Measurements from ENCODE around the gene ST6GALNAC5.

DNA sequence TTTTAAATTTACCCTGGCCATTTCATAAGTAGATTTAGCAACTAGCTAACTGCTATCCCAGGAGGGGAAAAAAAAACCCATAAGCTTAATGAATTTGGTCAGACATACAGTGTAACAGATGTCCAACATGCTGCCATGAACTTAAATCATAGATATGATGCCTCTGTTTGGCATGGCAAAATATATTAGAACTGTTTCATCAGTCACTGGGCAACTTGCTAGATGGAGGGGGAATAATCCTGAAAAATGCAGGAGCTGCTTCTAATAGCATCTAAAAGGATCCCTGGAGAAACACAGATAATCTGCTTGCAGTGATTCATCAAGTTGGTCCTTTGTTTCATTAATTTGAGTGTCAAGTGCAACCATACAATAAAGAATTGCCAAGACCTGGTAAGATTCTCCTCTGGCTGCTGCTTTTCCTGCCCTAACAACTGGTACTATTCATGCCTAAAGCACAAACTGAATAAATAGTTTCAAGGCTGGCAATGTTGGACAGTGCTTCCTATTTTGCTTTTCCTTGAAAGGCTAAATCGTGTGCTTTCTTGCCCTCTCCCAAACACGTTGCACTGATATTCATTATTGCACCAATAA is 1.5 kb upstream of the ST6GALNAC5 start:
- TF ChIP-seq, protein P1, sequence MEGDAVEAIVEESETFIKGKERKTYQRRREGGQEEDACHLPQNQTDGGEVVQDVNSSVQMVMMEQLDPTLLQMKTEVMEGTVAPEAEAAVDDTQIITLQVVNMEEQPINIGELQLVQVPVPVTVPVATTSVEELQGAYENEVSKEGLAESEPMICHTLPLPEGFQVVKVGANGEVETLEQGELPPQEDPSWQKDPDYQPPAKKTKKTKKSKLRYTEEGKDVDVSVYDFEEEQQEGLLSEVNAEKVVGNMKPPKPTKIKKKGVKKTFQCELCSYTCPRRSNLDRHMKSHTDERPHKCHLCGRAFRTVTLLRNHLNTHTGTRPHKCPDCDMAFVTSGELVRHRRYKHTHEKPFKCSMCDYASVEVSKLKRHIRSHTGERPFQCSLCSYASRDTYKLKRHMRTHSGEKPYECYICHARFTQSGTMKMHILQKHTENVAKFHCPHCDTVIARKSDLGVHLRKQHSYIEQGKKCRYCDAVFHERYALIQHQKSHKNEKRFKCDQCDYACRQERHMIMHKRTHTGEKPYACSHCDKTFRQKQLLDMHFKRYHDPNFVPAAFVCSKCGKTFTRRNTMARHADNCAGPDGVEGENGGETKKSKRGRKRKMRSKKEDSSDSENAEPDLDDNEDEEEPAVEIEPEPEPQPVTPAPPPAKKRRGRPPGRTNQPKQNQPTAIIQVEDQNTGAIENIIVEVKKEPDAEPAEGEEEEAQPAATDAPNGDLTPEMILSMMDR (conservative IDR thresholded peaks at IDR 0.05; ENCODE audit: low read length), result no peak
- TF ChIP-seq EZH2phosphoT487 (IDR thresholded peaks at IDR 0.05; ENCODE audit: borderline replicate concordance), result no peak
